OCI-LY1 (cell line): ENCODE measurements around the gene CAMTA2.
A peak's percentile ranks its signal among the peaks of the same experiment; 100 is the strongest.

Experiments
- H2AFZ ChIP-seq: fragments of 200-600 bp; sonication (generic), shearing (Covaris generic); 2 replicates; pipeline ENCODE4 v1.6.0; 2014; ENCODE audit warnings: antibody characterized with exemption, mild to moderate bottlenecking, low read length
- H3F3A ChIP-seq: fragments of 200-600 bp; sonication (generic), shearing (Covaris generic); 2 replicates; pipeline ENCODE4 v1.6.0; 2014; ENCODE audit warnings: mild to moderate bottlenecking, antibody characterized with exemption, low read length, moderate library complexity; ENCODE audit not compliant: insufficient read depth
- H3K27ac ChIP-seq: fragments of 200-600 bp; sonication (generic); 2 replicates; pipeline ENCODE4 v1.5.1; 2014; ENCODE audit warnings: low read length, mixed run types, mild to moderate bottlenecking, low read depth; ENCODE audit not compliant: poor library complexity, severe bottlenecking
- H3K27me3 ChIP-seq: fragments of 200-600 bp; sonication (generic); 2 replicates; pipeline ENCODE4 v1.6.0; 2014; ENCODE audit warnings: antibody characterized with exemption, mild to moderate bottlenecking, low read length, moderate library complexity; ENCODE audit not compliant: insufficient read depth
- H3K36me3 ChIP-seq: fragments of 200-600 bp; sonication (generic); 2 replicates; pipeline ENCODE4 v1.6.1; 2014; ENCODE audit warnings: mild to moderate bottlenecking, antibody characterized with exemption, low read length, moderate library complexity, mixed read lengths; ENCODE audit not compliant: insufficient read depth
- H3K4me1 ChIP-seq: fragments of 200-600 bp; sonication (generic); 2 replicates; pipeline ENCODE4 v1.5.1; 2014; ENCODE audit warnings: mild to moderate bottlenecking, low read length, moderate library complexity; ENCODE audit not compliant: insufficient read depth, severe bottlenecking
- H3K4me2 ChIP-seq: fragments of 200-600 bp; sonication (generic), shearing (Covaris generic); 2 replicates; pipeline ENCODE4 v1.6.1; 2014; ENCODE audit warnings: low read length
- H3K4me3 ChIP-seq: fragments of 200-600 bp; sonication (generic); 2 replicates; pipeline ENCODE4 v1.5.1; 2014; ENCODE audit warnings: low read length, low read depth, mild to moderate bottlenecking, mixed read lengths; ENCODE audit not compliant: poor library complexity, severe bottlenecking
- H3K79me2 ChIP-seq: fragments of 200-600 bp; shearing (Covaris generic); 2 replicates; pipeline ENCODE4 v1.6.1; 2016; ENCODE audit warnings: mixed run types, low read length, mixed read lengths; ENCODE audit not compliant: insufficient read depth
- H3K9ac ChIP-seq: fragments of 200-600 bp; sonication (generic), shearing (Covaris generic); 2 replicates; pipeline ENCODE4 v1.6.1; 2014; ENCODE audit warnings: mild to moderate bottlenecking, low read length, mixed read lengths
- H3K9me2 ChIP-seq: fragments of 200-600 bp; sonication (generic), shearing (Covaris generic); 2 replicates; pipeline ENCODE4 v1.6.1; 2014; ENCODE audit warnings: low read depth, mild to moderate bottlenecking, low read length, mixed read lengths
- H3K9me3 ChIP-seq: fragments of 200-600 bp; shearing (Covaris generic); 2 replicates; pipeline ENCODE4 v1.6.1; 2014; ENCODE audit warnings: low read length, mixed read lengths
- H4K20me1 ChIP-seq: fragments of 200-600 bp; sonication (generic), shearing (Covaris generic); 2 replicates; pipeline ENCODE4 v1.6.0; 2016; ENCODE audit warnings: mild to moderate bottlenecking, low read length; ENCODE audit not compliant: insufficient read depth
- CTCF ChIP-seq: fragments of 200-600 bp; sonication (generic), shearing (Covaris generic); IDR thresholded peaks from 2 replicates; pipeline ENCODE4 v1.5.1; 2017; ENCODE audit warnings: mild to moderate bottlenecking, antibody characterized with exemption, low read length, moderate library complexity, mixed read lengths
- EZH2 ChIP-seq: fragments of 200-600 bp; sonication (generic), shearing (Covaris generic); IDR thresholded peaks from 2 replicates; pipeline ENCODE4 v1.8.0; 2017; ENCODE audit warnings: borderline replicate concordance, mixed run types, mild to moderate bottlenecking, antibody characterized with exemption, low read length, moderate library complexity, mixed read lengths

Gene CAMTA2

DNA sequence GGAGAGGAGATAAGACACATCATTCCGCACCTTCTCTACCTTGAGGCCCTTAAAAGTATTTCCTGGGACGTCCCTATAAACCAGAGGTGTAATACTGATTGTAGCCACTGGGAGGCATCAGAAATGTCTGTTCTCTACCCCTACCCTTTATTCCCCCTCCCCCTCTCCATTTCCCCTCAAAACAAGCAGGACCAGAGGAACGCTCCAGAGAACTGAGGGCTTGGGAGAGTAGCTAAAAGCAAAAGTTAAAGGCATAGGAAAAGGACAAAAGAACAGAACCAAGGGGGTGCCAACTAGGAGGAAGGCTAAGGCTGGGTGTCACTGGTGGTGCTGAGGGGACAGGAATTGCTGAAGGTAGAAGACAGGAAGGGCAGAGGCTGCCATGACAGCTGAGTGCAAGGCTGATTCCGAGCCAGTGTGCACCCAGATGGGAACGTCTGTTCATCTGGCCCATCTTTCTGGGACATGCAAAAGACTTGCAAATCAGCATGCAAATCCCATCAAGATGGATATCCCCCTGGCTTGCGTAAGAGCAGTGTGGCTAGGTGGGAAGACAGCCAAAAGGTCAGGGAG is 6.7 kb downstream of the CAMTA2 start:
- Histone ChIP-seq H2AFZ (no peak overlapping the region), H3K79me2 (no peaks in the 10 kb centered on the region), H3K4me3 (no peak overlapping the region), H3K4me2 (no peak overlapping the region; the same call in 1 of the 2 replicates), H3K9ac (no peak overlapping the region), H4K20me1 (no peaks in the 10 kb centered on the region), H3K9me2 (no peaks in the 10 kb centered on the region), H3K4me1 (peaks cover 8% of the 10 kb centered on the region), H3F3A (no peaks in the 10 kb centered on the region), H3K27ac (peak overlapping the region; percentile 41), H3K36me3 (peaks cover 56% of the 10 kb centered on the region), H3K9me3 (no peaks in the 10 kb centered on the region), H3K27me3 (no peaks in the 10 kb centered on the region)
- TF ChIP-seq EZH2 (no peak), CTCF (peak; percentile 84)

DNA sequence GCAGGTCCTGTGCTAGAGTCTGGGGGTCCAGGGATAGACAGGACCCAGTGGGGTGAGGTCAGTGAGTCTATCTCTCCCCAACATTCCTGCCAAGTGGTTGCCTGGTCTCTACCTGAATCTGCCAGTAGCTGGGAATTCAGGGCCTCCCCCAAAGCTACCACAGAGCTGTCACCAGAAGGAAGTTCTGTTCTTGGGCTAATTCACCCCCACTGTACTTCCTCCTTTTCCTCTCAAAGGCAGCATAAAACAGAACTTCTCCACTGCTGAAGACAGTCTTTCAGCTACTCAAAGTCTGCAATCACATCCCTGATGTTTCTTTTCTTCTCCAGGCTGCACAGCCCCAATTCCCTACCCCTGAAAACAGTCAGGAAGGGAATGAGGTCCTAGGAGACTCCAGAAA is 8.7 kb downstream of the CAMTA2 start:
- no peak overlapping the region for H3K4me3 ChIP-seq
- H3K4me1 ChIP-seq, result peaks cover 7% of the 10 kb centered on the region
- no peak for TF ChIP-seq EZH2
- TF ChIP-seq CTCF, result no peak
- peak overlapping the region; percentile 47 for H3K27ac ChIP-seq
- peaks cover 58% of the 10 kb centered on the region for H3K36me3 ChIP-seq
- H3K9me2 ChIP-seq, result no peaks in the 10 kb centered on the region
- H3K4me2 ChIP-seq, result no peak overlapping the region
- H3K79me2 ChIP-seq, result no peaks in the 10 kb centered on the region
- no peak overlapping the region for H2AFZ ChIP-seq
- no peaks in the 10 kb centered on the region for H3K9me3 ChIP-seq
- H3K9ac ChIP-seq, result no peak overlapping the region
- H4K20me1 ChIP-seq, result no peaks in the 10 kb centered on the region
- H3F3A ChIP-seq, result no peaks in the 10 kb centered on the region
- no peaks in the 10 kb centered on the region for H3K27me3 ChIP-seq

DNA sequence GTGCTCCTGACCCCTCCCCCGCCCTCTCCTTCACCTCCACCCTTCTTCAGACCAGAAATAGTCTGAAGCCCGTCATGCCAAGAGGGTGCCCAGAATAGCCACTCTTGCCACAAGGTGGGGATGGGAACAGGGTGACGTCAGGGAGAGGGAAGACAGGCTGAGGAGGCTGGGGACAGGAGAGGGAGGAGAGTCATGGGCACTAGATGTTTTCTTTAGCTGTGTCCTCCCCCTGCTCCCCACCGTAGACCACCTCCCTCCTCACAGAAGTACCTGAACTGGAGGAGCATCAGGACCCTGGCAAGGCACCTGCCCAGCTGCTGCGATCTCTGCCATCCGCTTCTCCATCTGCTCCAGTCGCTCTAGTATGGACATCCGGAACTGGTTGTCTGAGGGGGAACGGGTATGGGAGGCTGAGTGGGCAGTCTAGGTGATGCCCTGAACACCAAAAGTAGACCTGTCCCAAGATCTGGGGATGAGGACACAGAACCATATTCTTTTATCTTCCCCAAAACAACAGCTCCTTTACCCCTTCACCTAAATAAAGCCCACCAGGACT is 13.3 kb downstream of the CAMTA2 start:
- H3K4me2 ChIP-seq, result no peak overlapping the region
- H3K36me3 ChIP-seq, result peaks cover 70% of the 10 kb centered on the region; the same call in 1 of the 2 replicates
- TF ChIP-seq EZH2, result no peak

More for the DNA sequence above, 13.3 kb downstream of the CAMTA2 start:
- no peak overlapping the region for H2AFZ ChIP-seq
- H3K4me3 ChIP-seq, result no peak overlapping the region
- no peak overlapping the region for H3K9ac ChIP-seq
- no peaks in the 10 kb centered on the region for H3F3A ChIP-seq
- peaks cover 2% of the 10 kb centered on the region for H3K4me1 ChIP-seq
- no peaks in the 10 kb centered on the region for H3K9me2 ChIP-seq
- H3K79me2 ChIP-seq, result no peaks in the 10 kb centered on the region
- H4K20me1 ChIP-seq, result no peaks in the 10 kb centered on the region
- H3K9me3 ChIP-seq, result no peaks in the 10 kb centered on the region
- H3K27ac ChIP-seq, result no peak overlapping the region
- H3K27me3 ChIP-seq, result no peaks in the 10 kb centered on the region
